ENCODE results near the gene PCDH9. TPM values are rescaled to one million over a fixed set of nuclear protein-coding genes. Genes with fewer than 3 reads are reported as not detected.
A peak's percentile ranks its signal among the peaks of the same experiment; 100 is the strongest.
"Not testable (repeated sequence)": the region's sequence is repeated elsewhere in the genome, so short reads cannot be mapped to it uniquely, and the experiment has no call there.

Gene PCDH9
- total and polyA plus RNA-seq, 2 of the 13 experiments (the other 11 are each of a cell fraction or from before 2014, with no cell fraction given), result 0.09 TPM; not detected in 1

DNA sequence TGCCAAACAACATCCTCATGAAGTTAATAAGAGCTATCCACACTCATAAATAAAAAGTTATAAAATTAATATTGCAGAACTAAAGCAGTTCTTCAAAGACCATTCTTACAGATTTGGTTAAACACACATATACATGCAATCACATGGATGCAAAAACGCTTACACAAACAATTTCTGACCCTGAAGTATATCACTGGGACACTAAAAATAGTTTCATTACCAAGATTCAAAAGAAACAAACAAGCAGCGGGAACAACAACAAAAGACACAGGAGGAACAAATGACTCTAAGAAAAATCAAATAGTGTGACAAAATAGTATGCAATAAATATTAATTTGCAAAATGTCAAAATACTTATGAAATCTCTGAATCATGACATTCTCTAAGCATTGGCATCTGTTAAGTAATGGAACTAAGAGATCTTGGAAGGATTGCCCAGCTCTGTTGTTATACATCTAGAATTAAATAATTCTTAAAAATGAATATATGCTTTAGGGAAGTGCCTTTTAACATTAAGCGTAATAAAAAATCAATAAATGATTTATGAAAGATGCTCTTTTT, 132.2 kb downstream of the PCDH9 start:
- FAIRE-seq (no peak), ATAC-seq (no peak), DNase-seq (ENCODE audit: low spot score) (no peak)
- H3K27me3 ChIP-seq (ENCODE audit: control insufficient read depth in 1 of 2, insufficient read depth in 2 of 2, low read length in 2 of 2), result no peaks in the 10 kb centered on the region
- H3K4me1 ChIP-seq (ENCODE audit: insufficient read depth, low read length), result no peaks in the 10 kb centered on the region
- intact Hi-C loops (cut with micrococcal nuclease; ENCODE audit: unreplicated experiment) (no loop called here), in situ Hi-C loops (cut with HindIII; ENCODE audit: extremely low pct_ligation_motif_present, low pct_unique_long_range_greater_than_20kb) (no loop called here)
- WGBS (ENCODE audit: low lambda C conversion rate), result 10% methylated on average over 3 of the region's 3 CpGs
- ChIA-PET CTCF (ENCODE audit: low intra/inter-chr PET ratio, low total read pairs) (no interaction called here), POLR2A (no interaction called here)
- no TSS peak for BruUV-seq (replicated peaks)
- no peaks in the 10 kb centered on the region for H3K9me3 ChIP-seq (ENCODE audit: low read length)
- H3K4me3 ChIP-seq (replicated peaks in 1 of 3; ENCODE audit: insufficient read depth in 1 of 3, low read depth in 2 of 3, low read length in 3 of 3), result no peak overlapping the region
- H2AFZ ChIP-seq (ENCODE audit: low read length), result no peak overlapping the region
- no peaks in the 10 kb centered on the region for H3K36me3 ChIP-seq (replicated peaks in 1 of 2; ENCODE audit: control insufficient read depth in 1 of 2, insufficient read depth in 2 of 2, low read length in 2 of 2)
- no peak overlapping the region for H3K4me2 ChIP-seq (ENCODE audit: low read depth, low read length)
- no peaks in the 10 kb centered on the region for H3K79me2 ChIP-seq (ENCODE audit: insufficient read depth, low read length)
- H3K27ac ChIP-seq (ENCODE audit: extremely low read length, insufficient read depth, low read length), result no peak overlapping the region
- H4K20me1 ChIP-seq (ENCODE audit: insufficient read depth, low read length), result no peaks in the 10 kb centered on the region
- TF ChIP-seq, protein P1, sequence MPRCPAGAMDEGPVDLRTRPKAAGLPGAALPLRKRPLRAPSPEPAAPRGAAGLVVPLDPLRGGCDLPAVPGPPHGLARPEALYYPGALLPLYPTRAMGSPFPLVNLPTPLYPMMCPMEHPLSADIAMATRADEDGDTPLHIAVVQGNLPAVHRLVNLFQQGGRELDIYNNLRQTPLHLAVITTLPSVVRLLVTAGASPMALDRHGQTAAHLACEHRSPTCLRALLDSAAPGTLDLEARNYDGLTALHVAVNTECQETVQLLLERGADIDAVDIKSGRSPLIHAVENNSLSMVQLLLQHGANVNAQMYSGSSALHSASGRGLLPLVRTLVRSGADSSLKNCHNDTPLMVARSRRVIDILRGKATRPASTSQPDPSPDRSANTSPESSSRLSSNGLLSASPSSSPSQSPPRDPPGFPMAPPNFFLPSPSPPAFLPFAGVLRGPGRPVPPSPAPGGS (CRISPR knock-in tag; IDR thresholded peaks at IDR 0.05), result no peak
- no peak for TF ChIP-seq CBX2 (IDR thresholded peaks at IDR 0.05; ENCODE audit: low read depth, low read length)
- no peak for TF ChIP-seq CBX2 (CRISPR knock-in tag; IDR thresholded peaks at IDR 0.05; ENCODE audit: low read depth)
- TF ChIP-seq ZNF746 (CRISPR knock-in tag; IDR thresholded peaks at IDR 0.05), result no peak
- peak in 1 of 2 experiments; percentile 58; a peak in 2 of 4 replicates for TF ChIP-seq MAFK (conservative IDR thresholded peaks at IDR 0.05 in 1 of 2, IDR thresholded peaks at IDR 0.05 in 1 of 2; ENCODE audit: low read length in 2 of 2)
- TF ChIP-seq ZNF24 (IDR thresholded peaks at IDR 0.05), result no peak
- H3K9ac ChIP-seq (ENCODE audit: insufficient read depth, low read depth, low read length), result no peak overlapping the region

DNA sequence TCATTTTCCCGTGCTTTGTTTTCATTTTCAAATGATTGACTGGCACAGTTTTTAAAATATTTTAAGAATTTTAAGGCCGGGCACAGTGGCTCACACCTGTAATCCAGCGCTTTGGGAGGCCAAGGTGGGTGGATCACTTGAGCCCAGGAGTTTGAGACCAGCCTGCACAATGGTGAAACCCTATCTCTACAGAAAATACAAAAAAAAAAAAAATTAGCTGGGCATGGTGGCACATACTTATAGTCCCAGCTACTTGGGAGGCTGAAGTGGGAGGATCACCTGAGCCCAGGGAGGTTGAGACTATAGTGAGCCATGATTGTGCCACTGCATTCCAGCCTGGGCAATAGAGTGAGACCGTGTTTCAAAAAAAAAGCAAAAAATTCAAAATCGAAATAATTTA, 133.2 kb downstream of the PCDH9 start:
- in situ Hi-C loops (cut with HindIII; ENCODE audit: extremely low pct_ligation_motif_present, low pct_unique_long_range_greater_than_20kb); H3K27ac ChIP-seq (ENCODE audit: extremely low read length, insufficient read depth, low read length); H3K27me3 ChIP-seq (ENCODE audit: control insufficient read depth in 1 of 2, insufficient read depth in 2 of 2, low read length in 2 of 2); H2AFZ ChIP-seq (ENCODE audit: low read length); intact Hi-C loops (cut with micrococcal nuclease; ENCODE audit: unreplicated experiment); BruUV-seq (replicated peaks); H3K4me1 ChIP-seq (ENCODE audit: insufficient read depth, low read length); FAIRE-seq; H3K36me3 ChIP-seq (replicated peaks in 1 of 2; ENCODE audit: control insufficient read depth in 1 of 2, insufficient read depth in 2 of 2, low read length in 2 of 2); H3K79me2 ChIP-seq (ENCODE audit: insufficient read depth, low read length); H4K20me1 ChIP-seq (ENCODE audit: insufficient read depth, low read length); DNase-seq (ENCODE audit: low spot score); CTCF ChIA-PET (ENCODE audit: low intra/inter-chr PET ratio, low total read pairs); ATAC-seq; H3K4me3 ChIP-seq (replicated peaks in 1 of 3; ENCODE audit: insufficient read depth in 1 of 3, low read depth in 2 of 3, low read length in 3 of 3); H3K4me2 ChIP-seq (ENCODE audit: low read depth, low read length); H3K9me3 ChIP-seq (ENCODE audit: low read length); POLR2A ChIA-PET; H3K9ac ChIP-seq (ENCODE audit: insufficient read depth, low read depth, low read length): not testable (repeated sequence)
- WGBS (ENCODE audit: low lambda C conversion rate), result 0% methylated on average over 5 of the region's 5 CpGs
